Prostate gland (tissue), 2 donors: Measurements from ENCODE around the gene COL6A1. TPM values are rescaled to one million over a fixed set of nuclear protein-coding genes. Genes with fewer than 3 reads are reported as not detected.
A peak's percentile ranks its signal among the peaks of the same experiment; 100 is the strongest.

Source experiments
- DNase-seq: peaks from one replicate; pipeline ENCODE4 v3.0.0-alpha.2; 2019; ENCODE audit warnings: low spot score
- H3K27ac ChIP-seq, 2 donors: fragments of 200-600 bp; sonication (generic); 2 replicates each; pipeline ENCODE4 v1.5.1; 2017 to 2019
- H3K27me3 ChIP-seq: fragments of 200-600 bp; sonication (generic); replicated peaks from 2 replicates; pipeline ENCODE4 v1.5.1; 2019; ENCODE audit not compliant: insufficient read depth
- H3K36me3 ChIP-seq, 2 donors: fragments of 200-600 bp; sonication (generic); 1 replicate in 1 of 2; 2 replicates in 1 of 2; pipeline versions ENCODE4 v1.5.1 to v1.8.1; 2017 to 2019
- H3K4me1 ChIP-seq: fragments of 200-600 bp; sonication (generic); replicated peaks from 2 replicates; pipeline ENCODE4 v1.5.1; 2019
- H3K4me3 ChIP-seq, 2 donors: fragments of 200-600 bp; sonication (generic); 2 replicates each; pipeline ENCODE4 v1.5.1; 2017 to 2019
- H3K9me3 ChIP-seq: fragments of 200-600 bp; sonication (generic); 2 replicates; pipeline ENCODE4 v1.5.1; 2017
- CTCF ChIP-seq, 4 experiments: fragments of 200-600 bp in 2 of 4; fragments of 450-650 bp in 2 of 4; sonication (generic) in 2 of 4; IDR thresholded peaks; 1 replicate in 3 of 4; 2 replicates in 1 of 4; pipeline ENCODE4 v1.5.1; 2016 to 2019; ENCODE audit warnings: antibody characterized with exemption in 4 of 4, mild to moderate bottlenecking in 2 of 4, moderate library complexity in 2 of 4
- POLR2A ChIP-seq: fragments of 450-650 bp; IDR thresholded peaks from one replicate; pipeline ENCODE4 v1.6.1; 2016; ENCODE audit warnings: antibody characterized with exemption, mild to moderate bottlenecking
- POLR2AphosphoS5 ChIP-seq: sonication (generic); formaldehyde crosslinking; IDR thresholded peaks from one replicate; pipeline ENCODE4 v1.6.1; 2017; ENCODE audit warnings: antibody characterized with exemption
- WGBS: methylation state at CpG from one replicate; pipeline ENCODE4 v1.1.5; 2018; 5-methylcytosine and 5-hydroxymethylcytosine counted together
- intact Hi-C: fragments of 100-400 bp; cut with DNase I; formaldehyde crosslinking; loops from one replicate; pipeline ENCODE4 v1.14.2; 2022
- total RNA-seq, 2 donors: library from RNA; depleted of rRNA; stranded (reverse); fragments of >200 nt; gene quantifications; one replicate each; pipeline ENCODE4 v1.1.0, GENCODE V29; 2016

The COL6A1 gene
- total RNA-seq, 2 donors from 2014 or later = 163 to 265 TPM

GRCh38 chr21:46022551-46023525 is 41.3 kb downstream of the COL6A1 start:
- peak overlapping the region in 1 of 2 donors; percentile 27 for H3K27ac ChIP-seq
- H3K36me3 ChIP-seq = no peaks in the 10 kb centered on the region
- no peak for DNase-seq
- H3K9me3 ChIP-seq = no peaks in the 10 kb centered on the region
- no peaks in the 10 kb centered on the region for H3K4me1 ChIP-seq
- intact Hi-C loops = no loop called here
- no peak overlapping the region for H3K4me3 ChIP-seq
- 90% methylated on average over 36 of the region's 36 CpGs for WGBS
- TF ChIP-seq CTCF (IDR thresholded peaks at IDR 0.05) (no peak), POLR2AphosphoS5 (no peak), POLR2A (no peak)
- H3K27me3 ChIP-seq = no peaks in the 10 kb centered on the region

- H3K4me3 ChIP-seq = no peak overlapping the region
- no peak overlapping the region for H3K27ac ChIP-seq
- TF ChIP-seq POLR2AphosphoS5 = no peak
- TF ChIP-seq CTCF (IDR thresholded peaks at IDR 0.05) = no peak
- no peak for TF ChIP-seq POLR2A
- no peaks in the 10 kb centered on the region for H3K4me1 ChIP-seq
- 55% methylated on average over 8 of the region's 8 CpGs for WGBS
- no peaks in the 10 kb centered on the region for H3K27me3 ChIP-seq
- no peak for DNase-seq
- H3K36me3 ChIP-seq = no peaks in the 10 kb centered on the region
- intact Hi-C loops = no loop called here
- no peaks in the 10 kb centered on the region for H3K9me3 ChIP-seq
Measured at GRCh38 chr21:46023555-46023954, 42.0 kb downstream of the COL6A1 start.

GRCh38 chr21:46024141-46024540 is 42.6 kb downstream of the COL6A1 start:
- H3K4me1 ChIP-seq = no peaks in the 10 kb centered on the region
- no peaks in the 10 kb centered on the region for H3K36me3 ChIP-seq
- no peak overlapping the region for H3K4me3 ChIP-seq
- 74% methylated on average over 3 of the region's 3 CpGs for WGBS
- H3K27me3 ChIP-seq = no peaks in the 10 kb centered on the region
- no peak for TF ChIP-seq CTCF (IDR thresholded peaks at IDR 0.05)
- TF ChIP-seq POLR2AphosphoS5 = no peak
- no peak for TF ChIP-seq POLR2A
- H3K27ac ChIP-seq = no peak overlapping the region
- intact Hi-C loops = no loop called here
- H3K9me3 ChIP-seq = no peaks in the 10 kb centered on the region
- no peak for DNase-seq

GRCh38 chr21:46025113-46025770 is 43.7 kb downstream of the COL6A1 start:
- Histone ChIP-seq H3K9me3 (no peaks in the 10 kb centered on the region), H3K4me3 (no peak overlapping the region), H3K27ac (no peak overlapping the region), H3K27me3 (no peaks in the 10 kb centered on the region), H3K4me1 (no peaks in the 10 kb centered on the region), H3K36me3 (no peaks in the 10 kb centered on the region)
- DNase-seq = no peak
- intact Hi-C loops = no loop called here
- TF ChIP-seq POLR2AphosphoS5 (no peak), CTCF (IDR thresholded peaks at IDR 0.05) (no peak), POLR2A (no peak)
- WGBS = 16% methylated on average over 2 of the region's 2 CpGs
